SKM-1 treated with dmso at 0.1 percent for 144 hours (cell line): Measurements from ENCODE around the gene SPOPL.
"Not testable (repeated sequence)": the region's sequence is repeated elsewhere in the genome, so short reads cannot be mapped to it uniquely, and the experiment has no call there.

ENCODE experiments used
- DNase-seq: peaks from one replicate; lab custom pipeline; 2025; ENCODE audit not compliant: unreplicated experiment; lab: John Stamatoyannopoulos, UW

The SPOPL gene

GRCh38 chr2:138501425-138502254 is at the start of gene SPOPL:
Gene SPOPL (plus strand): TSS chr2:138501770. CDS start chr2:138550217, 48,447 bp downstream.
- peak; percentile 79 for DNase-seq

GRCh38 chr2:138452324-138452723 is 49.2 kb upstream of the SPOPL start:
- DNase-seq = no peak

- DNase-seq = no peak
These were observed 47.8 kb upstream of the SPOPL start for GRCh38 chr2:138453815-138454214.

- no peak for DNase-seq
These were observed 46.8 kb upstream of the SPOPL start for GRCh38 chr2:138454761-138455160.

GRCh38 chr2:138455275-138455674 is 46.3 kb upstream of the SPOPL start:
- no peak for DNase-seq

GRCh38 chr2:138455691-138456090 is 45.9 kb upstream of the SPOPL start:
- DNase-seq = no peak

GRCh38 chr2:138462689-138463088 is 38.9 kb upstream of the SPOPL start:
- DNase-seq = not testable (repeated sequence)

GRCh38 chr2:138468617-138469016 is 33.0 kb upstream of the SPOPL start:
- no peak for DNase-seq

- DNase-seq = no peak
These were observed 32.2 kb upstream of the SPOPL start for GRCh38 chr2:138469411-138469810.

GRCh38 chr2:138470941-138471340 is 30.6 kb upstream of the SPOPL start:
- no peak for DNase-seq

- no peak for DNase-seq
These were observed 27.3 kb upstream of the SPOPL start for GRCh38 chr2:138474100-138474825.

- DNase-seq = peak; percentile 45
These were observed 26.2 kb upstream of the SPOPL start for GRCh38 chr2:138475277-138475776.

- no peak for DNase-seq
These were observed 25.4 kb upstream of the SPOPL start for GRCh38 chr2:138476186-138476585.

GRCh38 chr2:138476940-138477339 is 24.6 kb upstream of the SPOPL start:
- no peak for DNase-seq

GRCh38 chr2:138482796-138483195 is 18.8 kb upstream of the SPOPL start:
- DNase-seq = not testable (repeated sequence)

- DNase-seq = no peak
These were observed 16.6 kb upstream of the SPOPL start for GRCh38 chr2:138485019-138485418.

GRCh38 chr2:138486363-138487198 is 15.0 kb upstream of the SPOPL start:
- DNase-seq = no peak

GRCh38 chr2:138490673-138491494 is 10.7 kb upstream of the SPOPL start:
- no peak for DNase-seq

- no peak for DNase-seq
These were observed 10.1 kb upstream of the SPOPL start for GRCh38 chr2:138491495-138491862.

GRCh38 chr2:138492160-138492559 is 9.4 kb upstream of the SPOPL start:
- DNase-seq = no peak
